ENCODE data around the gene SDF4.

The SDF4 gene

DNA sequence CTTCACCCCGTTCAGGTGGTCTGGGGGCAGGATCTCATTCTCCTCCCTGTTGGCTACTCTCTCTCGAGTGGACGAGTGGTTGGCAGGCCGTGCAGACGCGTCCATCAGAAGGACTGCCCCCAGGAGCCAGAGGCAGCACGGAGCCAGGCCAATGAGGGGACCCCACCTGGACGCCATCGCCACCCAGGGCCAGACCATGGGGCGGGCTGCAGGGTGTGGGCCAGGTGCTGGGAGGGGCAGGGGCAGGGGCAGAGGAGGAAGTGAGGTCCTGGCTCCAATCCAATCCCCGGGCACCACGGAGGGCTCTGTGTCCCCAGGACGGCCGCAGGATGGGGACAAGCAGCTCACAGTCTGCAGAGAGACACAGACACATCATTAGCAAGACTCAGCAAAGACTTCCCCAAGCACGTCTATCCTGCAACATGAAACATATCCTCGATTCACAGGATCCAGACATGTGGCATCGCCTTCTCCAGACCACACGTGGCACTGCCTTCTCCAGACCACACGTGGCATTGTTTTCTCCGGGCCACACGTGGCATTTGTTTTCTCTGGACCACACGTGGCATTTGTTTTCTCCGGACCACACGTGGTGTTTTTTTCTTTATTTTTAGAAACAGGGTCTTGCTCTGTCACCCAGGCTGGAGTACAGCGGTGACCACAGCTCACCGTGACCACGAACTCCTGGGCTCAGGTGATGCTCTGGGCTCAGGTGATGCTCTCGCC, 3.0 kb downstream of the SDF4 start:
- DNase-seq (ENCODE audit: low spot score), result no peak

DNA sequence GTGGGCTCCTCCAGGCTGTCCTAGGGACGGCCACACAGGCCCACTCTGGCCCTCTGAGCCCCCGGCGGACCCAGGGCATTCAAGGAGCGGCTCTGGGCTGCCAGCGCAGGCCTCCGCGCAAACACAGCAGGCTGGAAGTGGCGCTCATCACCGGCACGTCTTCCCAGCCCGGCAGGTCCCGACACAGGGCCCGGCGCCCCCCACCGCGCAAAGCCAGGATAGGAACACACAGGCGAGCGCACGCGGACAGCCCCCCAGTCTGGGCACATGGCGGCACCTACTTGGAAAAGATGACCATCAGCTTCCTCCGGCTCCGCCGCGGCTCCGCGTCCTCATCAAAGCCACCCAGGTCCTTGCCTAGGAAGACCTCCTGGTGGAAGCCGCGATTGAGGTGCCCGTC, 3.6 kb downstream of the SDF4 start:
- no peak for DNase-seq (ENCODE audit: low spot score)

DNA sequence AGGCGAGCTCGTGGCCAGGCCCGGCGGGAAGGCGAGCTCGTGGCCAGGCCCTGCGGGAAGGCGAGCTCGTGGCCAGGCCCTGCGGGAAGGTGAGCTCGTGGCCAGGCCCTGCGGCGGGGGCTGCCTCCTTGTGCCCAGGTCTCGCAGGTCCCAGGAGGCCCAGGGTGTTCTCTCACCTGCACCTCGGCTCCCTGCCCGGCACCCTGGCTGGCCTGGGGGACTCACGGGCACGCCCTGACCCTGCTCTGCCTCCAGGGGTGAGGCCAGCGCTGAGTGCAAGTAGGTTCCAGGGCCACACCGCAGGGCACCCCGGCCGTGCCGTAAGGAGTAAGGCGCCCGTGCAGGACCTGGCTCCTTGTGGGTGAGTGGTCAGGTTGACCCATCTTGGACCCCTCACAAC, 4.4 kb downstream of the SDF4 start:
- no peak for DNase-seq (ENCODE audit: low spot score)

DNA sequence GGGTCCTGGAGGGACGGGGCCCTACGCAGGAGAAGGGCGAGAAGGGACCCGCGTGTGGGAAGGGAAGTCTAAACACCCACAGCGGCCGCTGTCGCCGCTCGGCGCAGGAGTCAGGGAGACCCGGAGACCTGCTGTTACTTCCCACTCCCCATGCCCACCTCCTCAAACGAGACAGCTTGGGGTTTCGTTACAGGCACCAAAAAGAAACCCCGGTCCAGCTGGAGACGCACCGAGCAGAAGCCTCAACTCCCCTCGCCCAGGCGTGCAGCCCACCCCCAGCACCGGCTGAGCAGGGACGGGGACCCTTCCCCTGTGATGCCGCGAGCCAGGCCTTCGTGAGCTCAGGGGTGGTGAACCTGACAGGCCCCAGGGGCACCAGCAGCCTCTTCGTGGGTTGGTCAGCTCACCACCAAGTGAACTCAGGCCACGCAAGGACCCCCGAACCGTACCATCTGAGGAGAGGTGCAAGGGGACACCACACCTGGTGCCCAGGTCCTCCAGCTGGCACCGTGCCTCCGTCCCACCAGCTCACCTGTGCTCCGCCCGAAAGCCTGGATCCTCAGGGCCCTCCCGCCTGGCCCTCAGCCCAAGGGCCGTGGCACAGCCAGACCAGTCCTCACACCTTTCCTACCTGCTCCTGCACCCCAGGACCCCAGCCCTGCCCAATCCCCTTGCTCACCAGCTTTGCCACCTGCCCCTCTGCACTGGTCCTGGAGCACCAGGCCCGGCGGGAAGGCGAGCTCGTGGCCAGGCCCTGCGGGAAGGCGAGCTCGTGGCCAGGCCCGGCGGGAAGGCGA, 5.0 kb downstream of the SDF4 start:
- DNase-seq (ENCODE audit: low spot score), result no peak

DNA sequence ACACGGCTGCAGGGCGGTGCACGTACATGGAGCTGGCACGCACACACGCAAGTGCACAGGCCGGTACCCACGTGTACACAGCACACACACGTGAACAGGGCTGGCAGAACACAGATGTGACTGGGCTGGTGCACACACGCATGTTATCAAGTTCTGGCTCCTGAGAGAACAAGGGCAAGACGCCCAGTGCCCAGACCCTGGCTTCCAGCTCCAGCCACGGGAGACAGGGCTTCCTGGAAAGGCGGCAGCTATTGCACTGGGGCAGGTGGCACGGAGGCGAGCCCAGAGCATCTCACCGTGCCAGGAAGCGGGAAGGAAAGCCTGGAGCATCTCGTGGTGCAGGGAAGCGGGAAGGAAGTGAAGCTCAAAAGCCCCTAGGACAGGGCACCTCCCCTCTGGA, 5.9 kb downstream of the SDF4 start:
- no peak for DNase-seq (ENCODE audit: low spot score)

DNA sequence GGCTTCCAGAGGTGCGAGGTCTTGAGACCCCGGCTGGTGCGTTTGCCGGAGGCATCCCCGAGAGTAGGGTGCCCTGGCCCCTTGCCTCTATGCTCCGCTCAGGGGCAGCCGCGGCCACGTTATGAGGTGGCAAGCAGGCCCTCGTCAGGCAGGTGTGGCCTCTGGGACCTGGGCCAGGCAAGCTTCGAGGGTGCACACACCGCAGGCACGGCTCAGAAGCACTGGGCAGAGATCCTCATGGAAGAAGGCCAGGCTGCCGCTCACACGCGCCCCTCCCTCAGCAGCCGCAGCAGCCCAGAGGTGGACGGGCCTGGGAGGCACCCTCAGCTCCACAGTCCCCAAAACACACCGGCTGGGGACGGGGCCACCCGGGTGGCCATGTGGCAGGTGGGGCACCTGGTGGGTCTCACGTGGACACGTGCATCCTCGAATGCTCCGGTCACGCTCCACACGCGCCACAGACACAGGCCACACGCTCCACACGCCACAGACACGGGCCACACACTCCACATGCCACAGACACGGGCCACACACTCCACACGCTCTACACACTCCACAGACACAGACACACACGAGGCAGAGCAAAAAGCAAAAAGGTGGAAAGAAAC, 6.5 kb downstream of the SDF4 start:
- DNase-seq (ENCODE audit: low spot score), result no peak

DNA sequence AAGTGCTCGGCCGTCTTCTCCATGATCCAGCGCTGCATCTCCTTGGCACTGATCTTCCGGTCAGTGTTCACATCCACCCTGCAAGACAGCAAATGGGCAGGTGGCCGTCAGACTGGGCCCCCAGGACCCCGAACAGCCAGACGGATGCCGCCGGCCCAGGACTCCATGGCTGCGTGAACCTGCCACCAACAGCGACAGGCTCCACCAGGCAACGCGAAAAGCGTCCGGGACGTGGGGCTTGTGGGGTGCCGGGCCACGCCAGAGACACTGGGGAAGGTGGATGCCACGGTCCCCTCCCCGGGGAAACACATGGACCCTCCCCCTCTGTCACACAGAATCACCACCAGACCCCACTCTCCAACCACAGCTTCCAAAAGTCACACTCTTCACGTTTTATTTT, 7.9 kb downstream of the SDF4 start:
- no peak for DNase-seq (ENCODE audit: low spot score)

DNA sequence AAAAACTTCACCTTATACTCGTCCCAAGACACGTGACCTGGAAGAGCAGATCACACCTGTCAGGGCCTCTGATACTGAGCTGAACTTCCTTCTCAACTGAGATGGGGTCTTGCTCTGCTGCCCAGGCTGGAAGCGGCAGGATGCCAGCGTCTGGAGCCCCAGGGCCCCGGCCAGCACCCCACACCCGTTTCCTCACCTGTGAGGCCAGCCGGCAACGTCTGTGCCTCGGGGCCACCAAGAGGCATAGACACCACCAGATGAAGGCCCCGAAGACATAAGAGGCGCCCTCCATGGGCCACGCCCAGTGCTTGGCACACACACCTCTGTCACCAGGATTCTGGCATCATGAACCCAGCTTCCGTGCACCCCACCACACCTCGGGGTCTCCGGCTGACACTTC, 8.5 kb downstream of the SDF4 start:
- no peak for DNase-seq (ENCODE audit: low spot score)

DNA sequence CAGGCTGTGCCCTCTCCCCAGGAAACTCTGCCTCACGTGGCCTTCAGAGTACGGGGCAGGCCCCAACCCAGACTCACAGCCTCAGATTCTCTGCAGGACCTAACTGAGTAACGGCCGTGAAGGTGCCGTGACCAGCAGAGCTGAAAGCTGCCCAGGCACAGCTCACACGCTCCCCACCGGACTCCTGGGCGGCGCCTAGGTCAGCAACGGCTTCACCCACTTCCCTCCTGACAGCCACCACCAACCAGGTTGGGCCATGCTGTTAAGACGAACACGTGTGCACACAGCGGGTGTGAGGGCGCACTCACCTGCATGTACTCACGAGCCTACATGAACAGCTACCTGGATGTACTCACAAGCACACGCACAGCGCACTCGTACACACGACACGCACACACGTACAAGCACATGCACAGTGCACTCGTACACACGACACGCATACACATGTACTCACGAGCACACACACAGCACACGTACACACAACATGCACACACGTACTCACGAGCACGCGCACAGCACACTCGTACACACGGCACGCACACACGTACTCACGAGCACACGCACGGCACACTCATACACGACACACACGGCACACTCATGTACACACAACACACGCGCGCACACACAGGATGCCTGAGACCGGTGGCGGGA, 9.1 kb downstream of the SDF4 start:
- no peak for DNase-seq (ENCODE audit: low spot score)

DNA sequence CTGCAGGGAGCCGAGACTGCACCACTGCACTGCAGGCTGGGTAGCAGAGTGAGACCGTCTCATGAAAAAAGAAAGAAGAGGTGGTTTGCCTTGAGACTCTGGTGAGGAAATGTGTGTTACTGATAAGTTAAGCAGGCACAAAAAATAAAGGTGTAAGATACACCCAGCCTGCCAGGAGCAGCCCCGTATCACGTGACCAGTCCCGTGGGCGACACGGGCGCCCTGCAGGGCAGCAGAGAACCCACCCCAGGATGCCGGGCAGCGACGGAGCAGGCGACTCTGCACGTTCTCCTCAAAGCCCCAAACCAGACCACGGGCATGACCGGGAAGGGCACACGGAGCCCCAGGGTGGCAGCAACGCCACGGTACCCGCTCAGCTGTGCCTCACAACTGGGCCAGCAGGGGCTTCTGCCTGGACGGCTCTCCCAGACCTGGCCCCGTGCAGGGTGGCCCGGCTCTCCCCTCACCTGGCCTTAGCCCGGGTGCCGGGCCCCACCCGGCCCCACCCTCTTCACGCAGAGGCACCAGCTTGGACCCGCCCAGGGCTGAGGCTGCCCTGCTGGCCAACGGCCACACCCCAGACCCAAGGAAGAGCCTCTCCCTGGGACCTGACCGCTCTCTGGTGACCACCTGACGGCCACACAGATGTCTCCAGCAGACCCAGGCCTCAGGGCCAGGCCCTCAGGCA, 9.8 kb downstream of the SDF4 start:
- DNase-seq (ENCODE audit: low spot score), result no peak

DNA sequence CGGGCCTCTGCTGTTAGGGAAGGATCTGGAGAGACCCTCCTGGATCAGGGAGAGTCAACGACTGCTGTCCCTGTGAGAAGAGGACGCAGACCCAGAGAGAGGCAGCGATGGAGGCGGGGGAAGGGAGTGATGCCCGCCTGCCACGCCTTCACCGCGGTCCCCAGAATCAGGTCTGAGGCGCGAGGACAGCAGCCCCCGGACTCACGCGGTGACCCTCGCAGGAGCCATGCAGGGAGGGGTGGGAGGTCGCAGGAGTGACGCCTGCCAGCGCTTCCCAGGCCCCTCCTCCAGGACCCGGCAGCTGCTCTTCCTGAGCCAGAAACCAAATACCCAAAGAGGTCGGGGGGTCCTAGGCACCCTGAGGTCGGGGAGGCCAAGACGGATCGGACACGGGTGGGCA, 11.6 kb downstream of the SDF4 start:
- DNase-seq (ENCODE audit: low spot score), result no peak

DNA sequence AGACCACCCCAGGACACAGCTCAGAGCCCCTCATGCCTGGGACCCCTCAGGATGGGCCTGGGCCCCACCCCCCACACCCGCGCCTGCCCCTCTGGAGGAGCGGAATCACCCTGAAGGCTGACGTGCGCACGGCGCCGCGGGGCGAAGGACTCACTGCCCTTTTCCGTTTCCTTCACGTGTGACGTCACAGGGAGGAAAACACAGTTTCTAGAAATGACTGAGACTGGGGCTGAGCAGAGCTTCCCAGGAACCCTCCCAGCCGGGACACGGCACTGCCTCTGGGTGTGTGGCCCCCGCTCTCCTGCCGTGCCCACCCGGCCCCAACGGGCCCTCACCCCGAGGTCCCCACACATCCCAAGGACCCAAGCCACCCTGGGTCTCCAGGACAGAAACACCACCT, 12.5 kb downstream of the SDF4 start:
- peak; percentile 63 for DNase-seq (ENCODE audit: low spot score)

DNA sequence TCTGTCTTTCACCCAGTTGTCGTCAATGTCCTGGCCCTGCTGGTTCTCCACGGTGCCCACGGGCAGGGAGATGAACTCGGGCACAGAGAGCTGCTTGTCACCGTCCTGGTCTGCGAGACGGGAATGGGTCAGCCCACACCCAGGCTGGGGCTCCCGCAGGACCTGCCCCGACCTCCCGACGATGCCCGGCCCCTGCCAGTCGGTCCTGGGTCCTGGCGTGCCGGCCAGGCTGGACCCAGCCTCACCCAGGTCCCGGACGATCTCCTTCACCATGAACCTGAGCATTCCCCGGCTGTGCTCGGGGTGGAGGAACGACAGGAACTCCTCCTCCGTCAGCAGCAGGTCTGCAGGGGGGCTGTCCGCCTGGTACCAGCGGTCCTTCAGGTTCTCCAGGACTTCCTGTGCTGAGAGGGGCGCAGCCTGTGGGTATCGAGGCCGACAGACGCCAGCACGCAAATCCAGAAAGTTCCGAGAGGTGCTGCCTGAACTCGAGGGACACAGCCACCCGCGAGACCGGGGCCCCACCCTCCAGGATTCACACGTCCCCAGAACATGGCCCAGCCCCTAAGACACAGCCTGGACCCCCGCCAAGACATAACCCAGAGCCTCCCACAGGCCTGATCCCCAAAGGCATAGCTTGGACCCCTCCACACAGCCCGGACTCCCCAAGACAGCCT, 13.1 kb downstream of the SDF4 start:
- no peak for DNase-seq (ENCODE audit: low spot score)

DNA sequence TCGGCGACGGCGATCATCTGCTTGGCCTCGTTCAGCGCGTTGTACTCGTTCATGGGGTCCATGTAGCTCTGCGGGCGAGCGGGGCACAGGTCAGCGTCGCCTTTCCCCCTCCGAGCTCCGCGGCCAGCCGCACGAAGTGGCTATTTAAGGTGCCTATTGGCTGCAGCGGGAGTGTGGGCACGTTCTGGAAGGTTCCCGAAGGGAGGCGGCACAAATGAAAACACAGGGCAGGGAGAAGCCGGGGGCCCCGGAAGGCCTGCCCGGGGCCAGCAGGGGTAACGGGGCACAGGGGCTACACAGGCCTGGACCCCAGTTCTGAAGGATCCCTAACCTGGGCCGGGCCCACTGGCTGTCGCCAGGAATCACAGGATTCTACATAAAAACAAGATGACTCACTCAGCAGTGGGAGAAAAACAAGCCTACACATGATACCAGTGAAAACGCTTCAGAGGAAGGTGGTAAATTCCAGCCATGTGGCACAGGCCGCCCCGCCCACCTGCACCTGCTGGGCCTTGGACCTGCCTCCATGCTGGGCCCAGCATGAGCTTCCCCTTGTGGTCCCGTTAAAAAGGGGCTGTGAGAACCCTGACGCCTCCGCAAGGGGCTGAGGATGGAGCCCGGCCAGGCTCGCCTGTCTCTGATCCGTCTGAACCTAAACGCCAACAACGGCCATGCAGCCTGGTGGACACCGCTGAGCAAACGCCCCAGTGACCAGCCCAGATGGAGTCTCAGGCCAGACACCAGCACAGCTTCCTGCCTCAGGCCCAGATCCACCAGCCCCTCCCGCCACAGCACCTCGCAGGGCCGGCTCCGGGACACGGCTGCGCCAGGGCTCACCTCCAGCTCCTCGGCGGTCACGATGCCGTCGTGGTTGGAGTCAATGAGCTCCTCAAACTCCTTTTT, 13.9 kb downstream of the SDF4 start:
- DNase-seq (ENCODE audit: low spot score), result peak; percentile 55

DNA sequence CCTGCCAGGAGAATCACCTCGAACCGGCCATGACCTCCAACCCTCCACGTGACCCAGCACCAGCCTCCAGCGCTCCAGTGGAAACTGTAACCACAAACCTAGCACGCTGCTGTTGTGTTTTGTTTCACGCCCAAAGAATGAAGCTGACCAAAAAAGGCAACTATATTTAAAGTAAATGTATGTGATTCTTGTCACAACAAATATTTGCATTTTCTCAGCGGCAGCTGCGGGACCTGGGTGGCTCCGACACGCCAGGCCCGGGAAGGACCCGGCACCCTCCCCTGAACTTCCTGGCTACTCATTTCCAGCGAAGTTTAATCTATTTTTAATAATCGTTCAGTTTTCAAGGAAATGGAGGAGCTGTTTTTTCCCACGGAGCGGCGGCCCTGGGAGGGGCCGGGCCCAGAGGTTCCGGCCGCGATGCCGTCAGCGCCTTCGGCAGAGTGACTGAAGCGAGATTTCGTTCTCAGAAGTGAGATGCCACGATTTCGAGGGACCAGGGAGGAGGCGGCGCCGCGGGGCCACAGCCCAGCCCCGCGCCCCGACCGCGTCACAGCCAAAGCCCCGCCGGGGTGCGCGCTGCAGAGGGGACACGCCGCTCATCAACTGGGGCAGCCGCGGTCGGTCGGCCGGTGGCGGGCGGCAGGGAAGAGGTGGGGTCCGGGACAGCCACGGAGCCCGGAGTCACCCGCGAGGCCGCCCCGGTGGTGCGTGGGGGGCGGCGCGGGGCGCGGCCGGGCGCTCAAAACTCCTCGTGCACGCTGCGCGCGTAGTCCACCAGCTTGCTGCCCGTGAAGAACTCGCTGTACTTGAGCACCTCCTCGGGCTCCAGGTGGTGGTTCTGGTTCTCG, 14.8 kb downstream of the SDF4 start:
- DNase-seq (ENCODE audit: low spot score), result peak; percentile 79

DNA sequence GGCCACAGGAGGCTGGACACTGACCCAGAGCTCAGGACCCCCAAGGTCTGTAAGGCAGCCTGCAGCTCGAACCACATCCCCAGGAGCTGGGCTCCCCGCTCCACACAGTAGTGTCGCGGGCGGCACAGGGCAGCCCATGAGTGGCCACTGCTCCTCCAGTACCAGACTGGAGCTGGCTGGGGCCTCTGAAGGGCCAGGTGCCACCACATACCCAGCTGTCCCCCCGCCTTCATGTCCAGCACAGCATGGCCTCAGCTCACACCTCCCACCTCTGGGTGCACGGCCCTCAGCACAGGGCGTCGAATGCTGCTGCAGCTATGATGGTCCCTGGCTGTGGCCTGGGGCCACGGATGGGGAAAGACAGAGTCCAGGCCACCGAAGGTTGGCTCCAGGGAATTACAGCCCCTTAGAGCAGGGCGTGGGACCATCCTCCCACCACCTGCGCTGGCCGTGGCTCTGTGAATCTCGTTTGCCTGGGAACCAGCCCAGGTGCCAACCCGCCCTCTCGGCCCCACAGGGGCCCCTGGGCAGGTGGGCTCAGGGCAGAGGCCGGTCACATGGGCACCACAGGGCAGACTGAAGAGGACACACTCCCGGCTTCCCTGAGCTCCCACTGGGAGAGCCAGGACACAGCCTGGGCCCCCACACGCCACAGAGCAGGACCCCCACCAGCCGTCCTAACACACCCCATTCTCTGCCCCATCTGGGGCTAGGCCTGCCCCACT, 15.8 kb downstream of the SDF4 start:
- no peak for DNase-seq (ENCODE audit: low spot score)

DNA sequence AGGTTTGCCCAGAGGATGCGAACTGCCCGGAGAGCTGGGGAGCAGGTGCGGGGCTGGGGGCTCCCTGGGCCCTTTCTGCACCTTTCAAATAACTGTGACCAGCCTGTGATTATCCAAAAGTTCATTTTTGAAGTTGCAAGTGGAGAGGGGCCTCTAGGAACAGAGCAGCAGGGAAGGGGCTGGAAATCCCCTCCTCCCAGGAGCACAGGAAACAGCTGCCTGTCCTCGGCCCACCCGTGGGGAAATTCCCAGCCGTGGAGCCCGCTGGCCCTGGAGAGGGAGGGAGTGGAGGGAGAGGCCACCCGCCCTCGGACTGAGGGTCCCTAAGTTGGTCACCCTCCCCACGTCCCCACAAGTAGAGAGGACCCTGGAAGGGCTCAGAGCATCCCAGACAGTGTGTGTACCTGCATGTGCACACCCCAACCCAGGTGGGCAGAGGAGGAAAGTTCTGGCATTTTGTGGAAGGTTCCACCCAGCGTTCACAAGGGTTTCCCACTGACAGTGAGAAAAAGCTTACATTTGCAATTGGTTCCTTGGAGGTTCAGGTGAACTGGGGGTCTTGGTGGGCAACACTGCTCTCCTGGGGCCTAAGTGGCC, 16.6 kb downstream of the SDF4 start:
- peak; percentile 39 for DNase-seq (ENCODE audit: low spot score)

Data from CD4-positive, alpha-beta T cell treated with Interleukin-2 at 100 ng/mL for 4 hours (primary cell).